HepG2 (cell line): ENCODE data around the gene RBM23. TPM values are rescaled to one million over a fixed set of nuclear protein-coding genes. Genes with fewer than 3 reads are reported as not detected.

Experiments
- AGO2 ChIP-seq: fragments of 200-400 bp; formaldehyde crosslinking; optimal IDR thresholded peaks from 2 replicates; pipeline ENCODE3; 2017; ENCODE audit warnings: mild to moderate bottlenecking, low read depth, low read length, moderate library complexity
- CREB3 ChIP-seq: sonication (generic); formaldehyde crosslinking; IDR thresholded peaks from 2 replicates; pipeline ENCODE4 v1.5.0; 2020; ENCODE audit warnings: missing genetic modification reagents
- CREM ChIP-seq, 2 experiments: sonication (generic) in 1 of 2; formaldehyde crosslinking in 1 of 2; IDR thresholded peaks; 2 replicates each; pipeline versions ENCODE4 v1.4.0 to v1.6.1; 2016 to 2020; ENCODE audit warnings: antibody characterized with exemption in 1 of 2, mild to moderate bottlenecking in 1 of 2, missing genetic modification reagents in 1 of 2
- ELF4 ChIP-seq: sonication (generic); formaldehyde crosslinking; IDR thresholded peaks from 2 replicates; pipeline ENCODE4 v1.5.0; 2020; ENCODE audit warnings: missing genetic modification reagents, mild to moderate bottlenecking, moderate library complexity, borderline replicate concordance
- GLI4 ChIP-seq: sonication (generic); formaldehyde crosslinking; IDR thresholded peaks from 2 replicates; pipeline ENCODE4 v1.5.1; 2020; ENCODE audit warnings: missing genetic modification reagents, mild to moderate bottlenecking, moderate library complexity, borderline replicate concordance
- LRRFIP1 ChIP-seq: sonication (generic); formaldehyde crosslinking; conservative IDR thresholded peaks from 2 replicates; pipeline ENCODE4 v1.4.0; 2020; ENCODE audit warnings: missing genetic modification reagents
- NR2C2 ChIP-seq: sonication (generic); formaldehyde crosslinking; IDR thresholded peaks from 2 replicates; pipeline ENCODE4 v1.4.0; 2020; ENCODE audit warnings: missing genetic modification reagents, mild to moderate bottlenecking, moderate library complexity, borderline replicate concordance
- WIZ ChIP-seq: sonication (generic); formaldehyde crosslinking; IDR thresholded peaks from 2 replicates; pipeline ENCODE4 v1.5.1; 2020; ENCODE audit warnings: mild to moderate bottlenecking, missing genetic modification reagents
- ZBTB2 ChIP-seq: sonication (generic); formaldehyde crosslinking; IDR thresholded peaks from 2 replicates; pipeline ENCODE4 v1.8.0; 2022; ENCODE audit warnings: low read depth, missing genetic modification reagents
- ZBTB37 ChIP-seq: sonication (generic); formaldehyde crosslinking; IDR thresholded peaks from 2 replicates; pipeline ENCODE4 v1.4.0; 2020; ENCODE audit warnings: mild to moderate bottlenecking, missing genetic modification reagents
- ZC3H4 ChIP-seq: sonication (generic); formaldehyde crosslinking; IDR thresholded peaks from 2 replicates; pipeline ENCODE4 v1.4.0; 2020; ENCODE audit warnings: missing genetic modification reagents, borderline replicate concordance
- ZNF296 ChIP-seq: sonication (generic); formaldehyde crosslinking; conservative IDR thresholded peaks from 2 replicates; pipeline ENCODE4 v1.5.0; 2020; ENCODE audit warnings: mild to moderate bottlenecking, missing genetic modification reagents
- ZNF329 ChIP-seq: sonication (generic); formaldehyde crosslinking; IDR thresholded peaks from 2 replicates; pipeline ENCODE4 v1.9.0; 2021; ENCODE audit warnings: low read depth, mild to moderate bottlenecking, missing genetic modification reagents
- ZNF44 ChIP-seq: sonication (generic); formaldehyde crosslinking; IDR thresholded peaks from 2 replicates; pipeline ENCODE4 v1.5.1; 2020; ENCODE audit warnings: mild to moderate bottlenecking, missing genetic modification reagents
- ZNF691 ChIP-seq: sonication (generic); formaldehyde crosslinking; IDR thresholded peaks from 2 replicates; pipeline ENCODE4 v1.4.0; 2020; ENCODE audit warnings: missing genetic modification reagents, low read depth, mild to moderate bottlenecking, borderline replicate concordance
- ZNF737 ChIP-seq: sonication (generic); formaldehyde crosslinking; IDR thresholded peaks from 2 replicates; pipeline ENCODE4 v1.5.0; 2020; ENCODE audit warnings: missing genetic modification reagents, mild to moderate bottlenecking, borderline replicate concordance
- polyA plus RNA-seq, 8 experiments: library from polyadenylated mRNA; depleted of rRNA in 3 of 8; stranded (reverse) in 7 of 8; unstranded in 1 of 8; fragments of >200 nt; fragmentation: Illumina TruSeq in 4 of 8; extraction: Trizol in 4 of 8; gene quantifications; 2 replicates each; pipeline versions ENCODE4 v1.2.1 to v1.2.3, GENCODE V29; 2011 to 2016; ENCODE audit warnings: low read depth in 4 of 8, missing spikeins in 1 of 8, mixed read lengths in 1 of 8; ENCODE audit not compliant: insufficient read depth in 1 of 8
- total RNA-seq, 5 experiments: library from RNA; depleted of rRNA; stranded (reverse); fragments of >200 nt; fragmentation: Illumina TruSeq; extraction: Trizol; gene quantifications; 2 replicates each; pipeline ENCODE4 v1.2.3, GENCODE V29; 2016; ENCODE audit warnings: low read depth in 1 of 5
- TF ChIP-seq, protein P1 (sequence below): sonication (generic); formaldehyde crosslinking; IDR thresholded peaks from 2 replicates; pipeline ENCODE4 v1.5.1; 2020; ENCODE audit warnings: mild to moderate bottlenecking, missing genetic modification reagents, borderline replicate concordance
- TF ChIP-seq, protein P2 (sequence below): sonication (generic); formaldehyde crosslinking; IDR thresholded peaks from 2 replicates; pipeline ENCODE4 v1.8.1; 2023; ENCODE audit warnings: missing genetic modification reagents, mild to moderate bottlenecking, borderline replicate concordance

The RBM23 gene
- total and polyA plus RNA-seq, 2 of the 13 experiments (the other 11 are each of a cell fraction or from before 2014, with no cell fraction given): 1.5 to 2.1 TPM

DNA sequence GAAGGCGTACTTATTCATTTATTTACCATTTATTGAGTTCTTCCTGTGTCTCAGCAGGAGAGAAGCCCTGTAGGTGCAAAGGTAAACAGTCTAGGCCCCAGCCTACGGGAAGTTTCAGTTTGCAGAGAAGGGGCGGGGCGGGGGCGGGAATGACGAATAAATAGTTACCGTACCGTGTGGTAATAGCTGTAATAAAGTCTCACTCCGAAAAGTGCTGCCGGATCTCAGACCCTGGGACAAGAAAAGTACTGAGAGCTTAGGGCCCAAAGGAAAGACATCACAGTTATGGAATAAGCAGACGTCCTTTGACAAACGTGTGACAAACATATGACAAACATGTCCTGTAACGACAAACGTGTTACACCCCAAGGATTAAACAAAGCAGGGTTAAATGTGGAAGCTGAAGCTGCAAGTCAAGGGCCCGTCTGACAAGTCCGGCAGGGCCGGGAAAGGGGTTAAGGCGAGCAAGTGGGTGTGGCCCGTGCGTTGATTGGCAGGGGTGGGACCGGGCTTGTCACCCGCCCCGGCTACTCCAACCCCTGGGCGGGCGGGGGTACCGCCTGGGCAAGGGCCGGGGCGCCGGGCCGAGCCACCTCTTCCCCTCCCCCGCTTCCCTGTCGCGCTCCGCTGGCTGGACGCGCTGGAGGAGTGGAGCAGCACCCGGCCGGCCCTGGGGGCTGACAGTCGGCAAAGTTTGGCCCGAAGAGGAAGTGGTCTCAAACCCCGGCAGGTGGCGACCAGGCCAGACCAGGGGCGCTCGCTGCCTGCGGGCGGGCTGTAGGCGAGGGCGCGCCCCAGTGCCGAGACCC lies 47.5 kb downstream of the RBM23 start, which contains the start of gene LRP10 (continued):
- TF ChIP-seq LRRFIP1 (no peak; the same call in 1 of the 2 replicates), CREM (IDR thresholded peaks at IDR 0.05) (peak; percentile 83), CREM (CRISPR knock-in tag; IDR thresholded peaks at IDR 0.05) (no peak), ZNF296 (CRISPR knock-in tag) (peak; percentile 80), AGO2 (peak; percentile 88), ELF4 (0 out of 2 replicates have a peak, but pooled peaks have one; percentile 65), NR2C2 (CRISPR knock-in tag) (peak; percentile 80), ZBTB37 (peak; percentile 77), ZNF691 (CRISPR knock-in tag) (peak; percentile 90), GLI4 (peak; percentile 97; the same call in 1 of the 2 replicates), ZC3H4 (CRISPR knock-in tag) (0 out of 2 replicates have a peak, but pooled peaks have one; percentile 7), ZNF737 (CRISPR knock-in tag) (peak; percentile 30; the same call in 1 of the 2 replicates), ZBTB2 (CRISPR knock-in tag) (peak; percentile 79), ZNF44 (peak; percentile 96; the same call in 1 of the 2 replicates), ZNF329 (CRISPR knock-in tag) (peak; percentile 86), WIZ (CRISPR knock-in tag) (peak; percentile 93; the same call in 1 of the 2 replicates), CREB3 (CRISPR knock-in tag) (peak; percentile 83)
- TF ChIP-seq, protein P1, sequence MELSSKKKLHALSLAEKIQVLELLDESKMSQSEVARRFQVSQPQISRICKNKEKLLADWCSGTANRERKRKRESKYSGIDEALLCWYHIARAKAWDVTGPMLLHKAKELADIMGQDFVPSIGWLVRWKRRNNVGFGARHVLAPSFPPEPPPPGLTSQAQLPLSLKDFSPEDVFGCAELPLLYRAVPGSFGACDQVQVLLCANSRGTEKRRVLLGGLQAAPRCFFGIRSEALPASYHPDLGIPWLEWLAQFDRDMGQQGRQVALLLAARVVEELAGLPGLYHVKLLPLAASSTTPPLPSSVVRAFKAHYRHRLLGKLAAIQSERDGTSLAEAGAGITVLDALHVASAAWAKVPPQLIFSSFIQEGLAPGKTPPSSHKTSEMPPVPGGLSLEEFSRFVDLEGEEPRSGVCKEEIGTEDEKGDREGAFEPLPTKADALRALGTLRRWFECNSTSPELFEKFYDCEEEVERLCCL: peak; percentile 97
- TF ChIP-seq, protein P2, sequence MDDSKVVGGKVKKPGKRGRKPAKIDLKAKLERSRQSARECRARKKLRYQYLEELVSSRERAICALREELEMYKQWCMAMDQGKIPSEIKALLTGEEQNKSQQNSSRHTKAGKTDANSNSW (CRISPR knock-in tag): peak; percentile 95
